Gastrocnemius medialis (tissue), 4 donors: Measurements from ENCODE around the gene POLD3.

Experiments
- POLR2A ChIP-seq, 2 donors: fragments of 450-650 bp; IDR thresholded peaks; one replicate each; pipeline ENCODE4 v1.6.1; 2017; ENCODE audit warnings: antibody characterized with exemption in 2 of 2, mild to moderate bottlenecking in 2 of 2, moderate library complexity in 2 of 2
- TF ChIP-seq, protein P1 (sequence below), 5 experiments: fragments of 450-650 bp in 3 of 5; fragments of 200-600 bp in 2 of 5; sonication (generic) in 2 of 5; IDR thresholded peaks in 4 of 5; conservative IDR thresholded peaks in 1 of 5; 1 replicate in 4 of 5; 2 replicates in 1 of 5; pipeline ENCODE4 v1.5.1; 2016 to 2019; ENCODE audit warnings: antibody characterized with exemption in 5 of 5, mild to moderate bottlenecking in 3 of 5, moderate library complexity in 3 of 5

DNA sequence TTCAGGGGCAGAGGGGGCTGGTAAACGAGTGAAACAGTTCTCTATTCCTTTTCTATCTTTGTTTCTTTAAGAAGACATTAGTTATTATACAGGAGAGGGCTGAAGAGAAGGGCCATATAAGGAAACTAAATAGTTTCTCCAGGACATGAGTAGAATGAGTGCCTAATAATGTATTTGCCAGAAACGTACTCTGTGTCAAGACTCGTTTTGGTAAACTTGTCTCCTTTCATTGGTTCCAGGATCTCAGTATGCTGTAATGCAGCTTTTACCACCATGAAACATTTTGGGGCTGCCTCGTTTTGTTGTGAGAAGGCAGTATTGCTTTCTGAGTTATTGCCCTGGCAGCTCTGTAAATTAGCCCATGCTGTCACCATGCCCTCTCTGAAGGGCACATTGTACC, 51.7 kb downstream of the POLD3 start:
- TF ChIP-seq, protein P1, sequence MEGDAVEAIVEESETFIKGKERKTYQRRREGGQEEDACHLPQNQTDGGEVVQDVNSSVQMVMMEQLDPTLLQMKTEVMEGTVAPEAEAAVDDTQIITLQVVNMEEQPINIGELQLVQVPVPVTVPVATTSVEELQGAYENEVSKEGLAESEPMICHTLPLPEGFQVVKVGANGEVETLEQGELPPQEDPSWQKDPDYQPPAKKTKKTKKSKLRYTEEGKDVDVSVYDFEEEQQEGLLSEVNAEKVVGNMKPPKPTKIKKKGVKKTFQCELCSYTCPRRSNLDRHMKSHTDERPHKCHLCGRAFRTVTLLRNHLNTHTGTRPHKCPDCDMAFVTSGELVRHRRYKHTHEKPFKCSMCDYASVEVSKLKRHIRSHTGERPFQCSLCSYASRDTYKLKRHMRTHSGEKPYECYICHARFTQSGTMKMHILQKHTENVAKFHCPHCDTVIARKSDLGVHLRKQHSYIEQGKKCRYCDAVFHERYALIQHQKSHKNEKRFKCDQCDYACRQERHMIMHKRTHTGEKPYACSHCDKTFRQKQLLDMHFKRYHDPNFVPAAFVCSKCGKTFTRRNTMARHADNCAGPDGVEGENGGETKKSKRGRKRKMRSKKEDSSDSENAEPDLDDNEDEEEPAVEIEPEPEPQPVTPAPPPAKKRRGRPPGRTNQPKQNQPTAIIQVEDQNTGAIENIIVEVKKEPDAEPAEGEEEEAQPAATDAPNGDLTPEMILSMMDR (IDR thresholded peaks at IDR 0.05 in 4 of 5, conservative IDR thresholded peaks at IDR 0.05 in 1 of 5): no peak
- TF ChIP-seq POLR2A (IDR thresholded peaks at IDR 0.05): no peak
